C4-2B (cell line): ENCODE measurements around the gene PARD3B.

ENCODE experiments used
- CTCF ChIP-seq: fragments of 450-650 bp; conservative IDR thresholded peaks from 2 replicates; pipeline ENCODE4 v1.5.1; 2017; ENCODE audit warnings: mild to moderate bottlenecking
- ZFX ChIP-seq: fragments of 450-650 bp; IDR thresholded peaks from 2 replicates; pipeline ENCODE4 v1.6.1; 2017

DNA sequence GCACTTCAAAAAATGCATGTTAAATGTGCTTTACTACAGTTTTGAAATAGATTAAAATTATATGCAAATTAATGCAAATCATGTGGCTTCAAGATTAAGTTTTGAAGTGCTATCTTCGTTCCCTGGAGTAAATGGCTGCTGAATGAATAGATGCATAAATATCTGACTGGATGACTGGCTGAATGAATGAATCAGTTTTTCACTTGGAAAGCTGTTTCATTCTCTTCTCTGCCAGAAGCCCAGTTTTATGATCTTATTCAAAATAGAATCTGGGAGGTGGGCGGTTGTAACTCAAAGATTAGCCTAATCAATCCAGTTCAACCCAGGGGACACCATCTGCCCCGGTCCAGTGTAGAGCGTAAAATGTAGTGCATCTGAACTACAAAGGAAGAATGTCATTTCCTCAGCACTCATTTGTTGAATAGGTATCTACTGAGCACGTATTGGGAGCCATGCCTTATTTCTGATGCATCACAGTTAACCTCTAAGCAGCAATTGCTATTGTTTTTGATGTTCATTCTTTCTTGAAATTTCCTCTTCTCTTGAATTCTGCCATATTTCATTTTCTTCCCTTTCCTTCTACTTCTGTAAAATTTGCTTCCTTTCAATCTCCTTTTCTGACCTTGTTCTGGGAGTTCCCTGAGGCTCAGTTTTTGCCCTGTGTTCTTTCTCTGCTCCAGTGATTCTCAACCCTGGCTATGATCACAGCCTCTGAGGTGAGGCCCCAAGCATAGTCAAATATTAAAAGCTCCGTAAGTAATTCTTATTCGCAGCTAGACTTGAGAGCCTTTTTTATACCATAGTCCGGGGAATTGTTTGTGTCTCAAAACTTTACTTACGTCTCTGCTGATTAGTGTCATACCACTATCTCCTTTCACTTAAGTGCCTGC lies 282.7 kb downstream of the PARD3B start:
- no peak for TF ChIP-seq CTCF
- no peak for TF ChIP-seq ZFX
